Activated CD4-positive, alpha-beta T cell treated with anti-CD3 and anti-CD28 coated beads, Interleukin-2, amount 50 U/mL, for 4 hours (primary cell): ENCODE results near the gene DCUN1D3.
A peak's percentile ranks its signal among the peaks of the same experiment; 100 is the strongest.
"Not testable (repeated sequence)": the region's sequence is repeated elsewhere in the genome, so short reads cannot be mapped to it uniquely, and the experiment has no call there.

Experiments used
- DNase-seq, 2 experiments: peaks; one replicate each; pipeline ENCODE4 v3.0.0-alpha.2; 2020

The DCUN1D3 gene

DNA sequence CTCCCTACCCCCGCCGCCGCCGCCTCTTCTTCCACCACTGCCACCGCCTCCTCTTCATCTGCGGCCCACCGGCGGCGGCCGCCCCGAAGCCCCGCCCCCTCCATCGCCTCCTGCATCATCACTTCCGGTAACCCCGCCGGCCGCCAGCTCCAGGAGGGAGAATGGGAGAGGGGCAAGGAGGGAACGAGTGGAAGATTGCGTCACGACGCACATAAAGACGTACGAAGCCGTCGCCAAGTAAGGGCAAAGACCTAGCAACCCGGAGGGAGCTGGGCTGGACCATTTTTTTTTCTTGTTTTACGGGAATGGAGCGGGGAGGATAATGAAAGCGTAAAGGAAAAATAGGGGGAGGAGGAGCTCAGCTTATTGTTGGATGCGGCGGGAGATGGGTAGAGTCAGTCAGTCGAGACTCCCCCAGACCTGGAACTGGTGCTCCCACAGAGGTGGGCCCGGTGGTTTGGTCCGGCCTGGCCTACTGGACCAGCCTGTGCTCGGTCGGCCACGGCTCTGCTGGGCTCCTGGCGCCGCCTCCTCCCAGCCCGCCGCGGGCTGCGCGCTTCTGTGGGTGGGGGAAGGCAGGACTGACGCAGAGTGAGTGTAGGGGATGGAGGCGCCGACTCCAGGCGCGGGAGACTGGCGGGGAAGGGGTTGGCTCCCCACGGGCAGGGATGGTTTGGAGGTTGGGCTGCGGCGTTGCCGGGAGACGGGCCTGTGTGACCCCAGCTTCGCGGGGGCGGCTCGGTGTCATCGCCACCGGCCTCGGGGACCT is at the start of gene DCUN1D3, which contains the start of gene LYRM1:
DCUN1D3 (minus strand) TSS at position 60 of the 769 bp plus-strand sequence. CDS start 37,820 bp downstream, outside the sequence.
LYRM1 (plus strand) TSS at position 473 of the 769 bp plus-strand sequence. CDS start 14,785 bp downstream, outside the sequence.
- DNase-seq = peak; percentile 85 to 89

- no peak for DNase-seq
Observed at GRCh38 chr16:20949660-20950059, 49.5 kb upstream of the DCUN1D3 start.

DNA sequence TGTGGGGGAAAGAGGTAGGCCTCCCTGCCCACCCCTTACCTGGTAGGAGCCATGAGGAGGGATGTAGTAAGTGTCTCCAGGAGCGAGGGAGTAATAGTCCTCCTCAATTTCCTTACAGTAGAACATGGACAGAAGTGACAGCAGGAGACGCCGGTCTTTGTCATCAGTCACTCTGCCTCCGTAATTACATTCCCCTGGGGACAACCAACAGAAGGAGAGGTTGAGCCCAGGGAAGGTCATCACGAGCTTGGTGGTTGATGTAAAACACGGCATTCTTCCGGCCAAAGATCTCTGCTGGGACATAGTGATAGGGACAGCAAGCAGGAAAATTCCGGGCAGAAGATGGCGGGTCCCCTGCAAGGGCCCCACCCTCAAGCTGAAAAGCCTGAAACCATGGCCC is 48.3 kb upstream of the DCUN1D3 start:
- DNase-seq = no peak

GRCh38 chr16:20946015-20946629 is 46.0 kb upstream of the DCUN1D3 start:
- DNase-seq = no peak

- not testable (repeated sequence) for DNase-seq
Observed at GRCh38 chr16:20945575-20945875, 45.4 kb upstream of the DCUN1D3 start.

DNA sequence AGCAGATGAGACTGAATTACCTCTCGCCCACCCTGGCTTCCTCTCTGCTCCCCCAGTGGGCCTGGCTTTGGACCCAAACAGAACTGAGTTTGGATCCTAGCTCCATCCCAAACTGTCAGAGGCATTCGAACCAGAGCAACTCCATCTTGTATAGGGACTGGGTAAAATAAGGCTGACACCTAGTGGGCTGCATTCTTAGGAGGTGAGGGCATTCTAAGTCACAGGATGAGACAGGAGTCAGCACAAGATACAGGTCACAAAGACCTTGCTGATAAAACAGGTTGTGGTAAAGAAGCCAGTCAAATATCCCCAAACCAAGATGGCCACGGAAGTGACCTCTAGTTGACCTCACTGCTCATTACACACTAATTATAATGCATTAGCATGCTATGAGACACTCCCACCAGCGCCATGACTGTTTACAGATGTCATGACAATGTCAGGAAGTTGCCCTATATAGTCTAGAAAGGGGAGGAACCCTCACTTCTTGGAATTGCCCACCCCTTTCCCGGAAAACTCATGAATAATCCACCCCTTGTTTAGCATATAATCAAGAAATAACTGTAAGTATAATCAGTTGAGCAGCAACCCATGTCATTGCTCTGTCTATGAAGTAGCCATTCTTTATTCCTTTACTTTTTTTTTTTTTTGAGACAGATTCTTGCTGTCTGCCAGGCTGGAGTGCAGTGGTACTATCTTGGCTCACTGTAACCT is 44.9 kb upstream of the DCUN1D3 start:
- DNase-seq = peak; percentile 17 to 18

- no peak for DNase-seq
Observed at GRCh38 chr16:20942256-20942655, 42.1 kb upstream of the DCUN1D3 start.

GRCh38 chr16:20941636-20941926 is 41.4 kb upstream of the DCUN1D3 start:
- DNase-seq = no peak

- DNase-seq = no peak
Observed at GRCh38 chr16:20940871-20941635, 40.9 kb upstream of the DCUN1D3 start.

DNA sequence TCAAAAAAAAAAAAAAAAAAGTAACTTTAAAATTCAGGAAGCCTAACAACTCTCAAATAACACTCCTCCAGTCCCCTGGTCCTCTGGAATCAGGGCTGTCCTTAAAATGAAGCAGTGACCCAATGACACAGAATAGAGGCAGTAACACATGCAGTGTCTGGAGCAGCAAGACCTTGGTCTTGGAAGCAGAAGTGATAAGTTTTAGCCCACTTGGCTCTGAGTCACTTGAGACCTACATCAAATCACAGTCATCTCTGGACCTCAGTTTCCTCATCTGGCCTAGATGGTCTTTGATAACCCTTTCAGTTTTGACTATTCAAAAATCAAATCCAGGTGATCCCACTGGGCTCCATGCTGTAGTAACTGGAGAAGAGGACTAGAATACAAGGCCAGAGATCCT is 39.5 kb upstream of the DCUN1D3 start:
- DNase-seq = no peak

GRCh38 chr16:20938426-20938825 is 38.3 kb upstream of the DCUN1D3 start:
- no peak for DNase-seq

DNA sequence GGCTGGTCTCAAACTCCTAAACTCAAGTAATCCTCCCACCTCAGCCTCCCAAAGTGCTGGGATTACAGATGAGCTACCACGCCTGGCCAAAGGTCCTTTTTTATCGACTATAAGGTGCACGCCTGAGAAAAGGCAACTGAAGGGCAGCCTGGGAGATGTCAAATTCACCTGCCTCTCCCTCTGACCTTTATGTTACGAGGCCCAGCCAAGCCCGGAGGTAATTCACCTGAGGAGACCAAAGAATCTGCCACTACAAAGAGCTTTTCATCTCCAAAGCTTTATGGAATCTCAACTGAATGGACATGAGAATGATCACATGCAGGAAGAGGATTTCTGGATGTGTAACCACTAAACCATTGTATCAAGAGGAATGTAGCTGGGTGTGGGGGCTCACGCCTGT is 37.6 kb upstream of the DCUN1D3 start:
- DNase-seq = no peak

DNA sequence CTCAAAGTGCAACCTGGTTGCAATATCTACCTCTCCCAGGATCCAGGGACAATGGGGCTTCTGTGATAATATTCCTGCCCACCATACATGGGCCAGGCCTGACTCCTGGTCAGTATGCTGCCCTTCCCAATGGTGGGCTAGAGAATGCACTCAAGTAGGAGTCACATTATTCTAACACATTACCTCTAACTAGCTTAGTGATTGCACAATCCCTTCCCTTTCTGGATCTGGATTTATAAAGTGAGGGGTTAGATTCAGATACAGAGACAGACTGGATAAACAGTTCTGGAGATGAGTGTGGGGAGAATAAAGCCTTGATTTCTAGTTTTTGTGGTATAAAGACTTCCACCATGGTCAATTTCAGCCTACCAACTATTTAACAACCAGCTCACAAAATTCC is 33.4 kb upstream of the DCUN1D3 start:
- DNase-seq = no peak

DNA sequence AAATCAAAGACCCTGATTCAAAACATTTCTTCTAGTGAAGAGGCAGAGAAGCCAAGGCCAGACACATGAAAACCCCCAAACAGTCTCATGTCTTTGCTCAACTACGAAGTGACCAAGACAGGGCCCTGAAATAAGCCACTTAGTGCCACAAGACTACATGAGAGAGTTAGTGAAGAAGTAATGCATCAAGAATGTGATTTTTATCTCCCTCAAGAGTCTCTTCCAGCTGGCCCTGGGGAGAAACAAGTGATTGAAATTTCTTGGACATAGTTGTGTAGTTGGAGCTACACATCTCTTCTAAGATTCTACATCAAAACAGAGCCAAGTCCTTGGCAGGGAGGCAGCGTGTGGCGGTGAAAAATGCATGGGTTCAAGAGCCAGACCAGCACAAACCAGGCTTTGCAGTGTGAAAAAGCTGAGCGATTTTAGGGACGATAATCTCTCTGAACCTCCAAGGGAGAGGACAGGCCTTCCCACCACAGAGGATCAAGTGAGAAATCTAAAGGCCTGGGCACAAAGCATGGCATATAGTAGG is 31.0 kb upstream of the DCUN1D3 start:
- no peak for DNase-seq

DNA sequence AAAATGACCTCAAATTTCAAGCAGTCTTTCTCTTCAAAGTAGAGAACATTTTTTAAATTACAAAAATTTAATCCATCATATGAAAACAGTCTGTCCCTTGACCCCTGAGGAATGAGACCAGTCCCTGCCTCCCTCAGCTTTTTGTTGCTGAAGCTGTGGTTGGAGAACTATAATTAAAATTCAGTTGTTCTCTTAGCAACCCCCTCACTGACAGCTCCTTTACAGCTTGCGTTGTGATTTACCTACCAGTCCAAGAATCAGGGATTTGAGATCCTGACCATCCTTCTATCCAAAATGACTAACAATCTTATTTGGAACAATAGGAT is 30.2 kb upstream of the DCUN1D3 start:
- DNase-seq = no peak

GRCh38 chr16:20929676-20930364 is 29.7 kb upstream of the DCUN1D3 start:
- DNase-seq = not testable (repeated sequence)

- DNase-seq = no peak
Observed at GRCh38 chr16:20928774-20929411, 28.7 kb upstream of the DCUN1D3 start.

DNA sequence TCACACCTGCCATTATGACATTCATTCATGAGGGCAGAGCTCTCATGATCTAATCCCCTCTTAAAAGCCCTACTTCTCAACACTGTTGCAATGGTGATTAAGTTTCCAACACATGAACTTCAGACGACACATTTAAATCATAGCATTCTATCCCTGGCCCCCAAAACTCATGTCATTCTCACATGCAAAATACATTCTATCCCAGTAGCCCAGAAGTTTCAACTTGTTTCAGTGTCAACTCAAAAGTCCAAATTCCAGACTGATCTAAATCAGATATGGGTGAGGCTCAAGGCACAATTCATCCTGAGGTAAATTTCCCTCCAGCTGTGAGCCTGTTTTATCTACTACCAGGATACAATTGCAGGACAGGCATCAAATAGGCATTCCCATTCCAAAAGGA is 25.6 kb upstream of the DCUN1D3 start:
- no peak for DNase-seq

DNA sequence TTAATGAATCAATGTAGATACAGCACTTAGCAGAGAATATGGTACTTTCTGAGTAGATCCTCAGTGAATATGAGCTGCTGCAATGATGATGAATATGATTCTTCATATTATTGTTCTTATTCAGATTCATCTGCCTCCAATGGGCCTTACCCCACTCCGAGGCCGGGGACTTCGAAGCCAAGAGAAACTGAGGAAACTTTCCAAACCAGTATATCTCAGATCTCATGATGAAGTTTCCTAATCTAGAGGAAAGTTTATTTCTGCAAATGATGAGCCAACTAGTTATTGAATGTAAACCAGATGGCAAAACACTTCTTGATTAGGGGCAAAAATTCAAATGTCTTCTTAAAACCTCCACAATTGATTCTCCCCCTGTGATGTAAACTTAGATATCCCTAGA is 23.7 kb upstream of the DCUN1D3 start:
- no peak for DNase-seq

- DNase-seq = no peak
Observed at GRCh38 chr16:20920799-20921198, 20.6 kb upstream of the DCUN1D3 start.

DNA sequence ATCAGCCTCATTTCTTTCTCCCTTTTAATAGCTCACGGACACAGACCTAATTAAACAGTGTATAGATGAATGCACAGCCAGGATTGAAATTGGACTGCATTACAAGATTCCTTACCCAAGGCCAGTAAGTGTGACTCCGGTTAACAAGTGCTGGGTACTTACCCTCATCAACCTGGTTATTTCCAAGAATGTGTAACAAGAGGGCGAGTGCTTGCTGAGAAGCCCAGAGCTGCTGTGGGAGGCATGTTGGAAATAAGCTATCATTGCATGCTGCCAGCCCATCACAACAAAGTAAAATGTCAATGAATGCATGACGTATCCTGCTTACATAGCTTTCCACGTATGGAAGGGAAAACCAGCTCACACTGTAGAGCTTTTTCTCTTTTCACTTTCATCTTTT is 19.9 kb upstream of the DCUN1D3 start:
- DNase-seq = no peak
